WTC11 (cell line): ENCODE data around the gene KRTAP5-3. TPM values are rescaled to one million over a fixed set of nuclear protein-coding genes. Genes with fewer than 3 reads are reported as not detected.

ENCODE experiments used
- ATAC-seq: fragments of 200-7000 bp; cut with Tn5 transposase; 2 replicates; pipeline ENCODE4 v1.10.0; 2021; ENCODE audit warnings: mild to moderate bottlenecking, moderate library complexity
- CTCF ChIA-PET: fragments of 300-600 bp; sonication (Branson Sonifier 250); formaldehyde crosslinking; loops from one replicate; lab custom pipeline; 2021; ENCODE audit warnings: antibody characterized with exemption; lab: Charles Lee
- POLR2A ChIA-PET: fragments of 350-600 bp; sonication (Branson Sonifier 250); formaldehyde crosslinking; loops from one replicate; lab custom pipeline; 2021; ENCODE audit warnings: antibody characterized with exemption; lab: Charles Lee
- DNase-seq: peaks from one replicate; pipeline ENCODE4 v3.0.0; 2021; ENCODE audit warnings: low spot score
- H3K27ac Mint-ChIP-seq: 2 replicates; pipeline ENCODE4 v1.8.0; 2021; ENCODE audit warnings: mixed read lengths
- H3K27me3 Mint-ChIP-seq: 2 replicates; pipeline ENCODE4 v1.8.0; 2021; ENCODE audit warnings: low read depth, mild to moderate bottlenecking, moderate library complexity, mixed read lengths
- H3K36me3 Mint-ChIP-seq: 2 replicates; pipeline ENCODE4 v1.8.0; 2021; ENCODE audit warnings: mixed read lengths
- H3K4me1 Mint-ChIP-seq: 2 replicates; pipeline ENCODE4 v1.8.0; 2022; ENCODE audit warnings: mixed read lengths
- H3K4me3 Mint-ChIP-seq: 2 replicates; pipeline ENCODE4 v1.8.0; 2021; ENCODE audit warnings: mild to moderate bottlenecking, moderate library complexity, mixed read lengths
- H3K9me3 Mint-ChIP-seq: 2 replicates; pipeline ENCODE4 v1.8.0; 2021; ENCODE audit warnings: mixed read lengths
- CBFB ChIP-seq: sonication (generic); formaldehyde crosslinking; IDR thresholded peaks from 2 replicates; pipeline ENCODE4 v1.8.1; 2022; ENCODE audit warnings: mild to moderate bottlenecking, low read depth, missing genetic modification reagents
- HMGA2 ChIP-seq: fragments of 250-450 bp; sonication (Bioruptor Pico); IDR thresholded peaks from 2 replicates; pipeline ENCODE4 v1.4.0; 2021; ENCODE audit warnings: mild to moderate bottlenecking, moderate library complexity
- JAZF1 ChIP-seq: fragments of 250-450 bp; sonication (Bioruptor Pico); IDR thresholded peaks from 2 replicates; pipeline ENCODE4 v1.9.0; 2021; ENCODE audit warnings: moderate library complexity, mild to moderate bottlenecking, inconsistent platforms
- JUN ChIP-seq: sonication (generic); formaldehyde crosslinking; IDR thresholded peaks from 2 replicates; pipeline ENCODE4 v1.8.0; 2023; ENCODE audit warnings: mild to moderate bottlenecking, missing genetic modification reagents
- KAT7 ChIP-seq: sonication (generic); formaldehyde crosslinking; IDR thresholded peaks from 2 replicates; pipeline ENCODE4 v1.8.1; 2023; ENCODE audit warnings: missing genetic modification reagents, mild to moderate bottlenecking, borderline replicate concordance
- NFE2L1 ChIP-seq: sonication (generic); formaldehyde crosslinking; IDR thresholded peaks from 2 replicates; pipeline ENCODE4 v1.8.1; 2023; ENCODE audit warnings: missing genetic modification reagents
- NR2C2 ChIP-seq: sonication (generic); formaldehyde crosslinking; IDR thresholded peaks from 2 replicates; pipeline ENCODE4 v1.8.0; 2022; ENCODE audit warnings: mild to moderate bottlenecking, missing genetic modification reagents
- NR3C1 ChIP-seq: sonication (generic); formaldehyde crosslinking; conservative IDR thresholded peaks from 2 replicates; pipeline ENCODE4 v1.8.1; 2023; ENCODE audit warnings: low read depth, mild to moderate bottlenecking, missing genetic modification reagents
- PREB ChIP-seq: sonication (generic); formaldehyde crosslinking; IDR thresholded peaks from 2 replicates; pipeline ENCODE4 v1.8.1; 2022; ENCODE audit warnings: mild to moderate bottlenecking, missing genetic modification reagents, moderate library complexity, borderline replicate concordance
- SMAD3 ChIP-seq: sonication (generic); formaldehyde crosslinking; IDR thresholded peaks from 2 replicates; pipeline ENCODE4 v1.8.0; 2022; ENCODE audit warnings: missing genetic modification reagents, mild to moderate bottlenecking, borderline replicate concordance
- SMAD4 ChIP-seq: sonication (generic); formaldehyde crosslinking; IDR thresholded peaks from 2 replicates; pipeline ENCODE4 v1.8.0; 2022; ENCODE audit warnings: mild to moderate bottlenecking, missing genetic modification reagents
- ZNF138 ChIP-seq: sonication (generic); formaldehyde crosslinking; conservative IDR thresholded peaks from 2 replicates; pipeline ENCODE4 v1.8.1; 2022; ENCODE audit warnings: mild to moderate bottlenecking, moderate library complexity, missing genetic modification reagents
- ZNF232 ChIP-seq: sonication (generic); formaldehyde crosslinking; IDR thresholded peaks from 2 replicates; pipeline ENCODE4 v1.8.0; 2022; ENCODE audit warnings: mild to moderate bottlenecking, missing genetic modification reagents
- ZNF423 ChIP-seq: fragments of 250-450 bp; sonication (Bioruptor Pico); IDR thresholded peaks from 2 replicates; pipeline ENCODE4 v2.1.2; 2022; ENCODE audit warnings: mild to moderate bottlenecking, moderate library complexity
- ZNF512 ChIP-seq: sonication (generic); formaldehyde crosslinking; IDR thresholded peaks from 2 replicates; pipeline ENCODE4 v1.8.1; 2022; ENCODE audit warnings: missing genetic modification reagents, borderline replicate concordance
- total RNA-seq: library from RNA; stranded (reverse); gene quantifications from 3 replicates; pipeline ENCODE4 v1.2.3, GENCODE V29; 2021
- TF ChIP-seq, protein P1 (sequence below): fragments of 200-600 bp; IDR thresholded peaks from 2 replicates; pipeline ENCODE4 v1.8.0; 2022; ENCODE audit warnings: antibody characterized with exemption
- TF ChIP-seq, protein P2 (sequence below): fragments of 250-450 bp; sonication (Bioruptor Pico); IDR thresholded peaks from 2 replicates; pipeline ENCODE4 v1.9.0; 2021; ENCODE audit warnings: mild to moderate bottlenecking, borderline replicate concordance
- TF ChIP-seq, protein P3 (sequence below): sonication (generic); formaldehyde crosslinking; IDR thresholded peaks from 2 replicates; pipeline ENCODE4 v1.8.1; 2022; ENCODE audit warnings: low read depth, mild to moderate bottlenecking, moderate library complexity, missing genetic modification reagents, borderline replicate concordance

The KRTAP5-3 gene
- total RNA-seq, 1 experiment from 2014 or later = not detected

- H3K4me1 Mint-ChIP-seq = peaks cover 2% of the 10 kb centered on the region; the same call in 1 of the 2 replicates
- CTCF ChIA-PET = interaction anchor here (0.5 to 14.8 kb wide), 39 partner anchors 8 to 392 kb away, joined by 3 to 457 read pairs (median 5); partner anchors contain the start of genes CTSD, KRTAP5-2 and KRTAP5-5
- peaks cover 67% of the 10 kb centered on the region for H3K27me3 Mint-ChIP-seq
- no peak overlapping the region for H3K27ac Mint-ChIP-seq
- H3K36me3 Mint-ChIP-seq = peaks cover 3% of the 10 kb centered on the region; the same call in 1 of the 2 replicates
- DNase-seq (peak; percentile 66), ATAC-seq (peak; percentile 58)
- POLR2A ChIA-PET = interaction anchor here (1.0 to 2.8 kb wide), 3 partner anchors 15 to 53 kb away, joined by 3 to 24 read pairs (median 16); no protein-coding TSS in a partner anchor
- TF ChIP-seq, protein P1, sequence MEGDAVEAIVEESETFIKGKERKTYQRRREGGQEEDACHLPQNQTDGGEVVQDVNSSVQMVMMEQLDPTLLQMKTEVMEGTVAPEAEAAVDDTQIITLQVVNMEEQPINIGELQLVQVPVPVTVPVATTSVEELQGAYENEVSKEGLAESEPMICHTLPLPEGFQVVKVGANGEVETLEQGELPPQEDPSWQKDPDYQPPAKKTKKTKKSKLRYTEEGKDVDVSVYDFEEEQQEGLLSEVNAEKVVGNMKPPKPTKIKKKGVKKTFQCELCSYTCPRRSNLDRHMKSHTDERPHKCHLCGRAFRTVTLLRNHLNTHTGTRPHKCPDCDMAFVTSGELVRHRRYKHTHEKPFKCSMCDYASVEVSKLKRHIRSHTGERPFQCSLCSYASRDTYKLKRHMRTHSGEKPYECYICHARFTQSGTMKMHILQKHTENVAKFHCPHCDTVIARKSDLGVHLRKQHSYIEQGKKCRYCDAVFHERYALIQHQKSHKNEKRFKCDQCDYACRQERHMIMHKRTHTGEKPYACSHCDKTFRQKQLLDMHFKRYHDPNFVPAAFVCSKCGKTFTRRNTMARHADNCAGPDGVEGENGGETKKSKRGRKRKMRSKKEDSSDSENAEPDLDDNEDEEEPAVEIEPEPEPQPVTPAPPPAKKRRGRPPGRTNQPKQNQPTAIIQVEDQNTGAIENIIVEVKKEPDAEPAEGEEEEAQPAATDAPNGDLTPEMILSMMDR = peak; percentile 86
- 0 out of 2 replicates have a peak, but pooled peaks have one; percentile 36 for TF ChIP-seq KAT7 (CRISPR knock-in tag)
- TF ChIP-seq ZNF232 (CRISPR knock-in tag) = no peak
- TF ChIP-seq ZNF423 (CRISPR knock-in tag) = peak; percentile 93
- H3K4me3 Mint-ChIP-seq = peak overlapping the region; percentile 48
- peaks cover 13% of the 10 kb centered on the region for H3K9me3 Mint-ChIP-seq
Observed at GRCh38 chr11:1574238-1574932, 33.9 kb downstream of the KRTAP5-3 start.

DNA sequence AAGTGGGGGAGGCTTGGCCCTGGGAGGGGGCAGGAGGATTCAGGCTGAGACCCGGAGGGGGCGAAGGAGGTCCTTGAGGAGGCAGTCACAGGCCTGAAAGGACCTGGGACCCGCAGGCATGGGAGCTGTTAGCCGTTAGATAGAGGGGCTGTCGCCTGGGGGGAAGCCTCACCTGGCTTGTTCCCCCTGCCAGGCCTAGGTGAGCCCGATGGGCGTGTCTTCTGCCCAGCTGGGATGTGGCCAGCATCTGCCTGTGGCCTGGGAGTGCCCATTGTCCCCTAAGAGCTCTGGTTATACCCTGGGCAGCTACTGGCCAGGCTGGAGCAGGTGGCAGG lies 34.4 kb downstream of the KRTAP5-3 start:
- DNase-seq (no peak), ATAC-seq (peak; percentile 12)
- peaks cover 72% of the 10 kb centered on the region for H3K27me3 Mint-ChIP-seq
- H3K4me1 Mint-ChIP-seq = peaks cover 5% of the 10 kb centered on the region
- H3K4me3 Mint-ChIP-seq = peak overlapping the region; percentile 48
- ChIA-PET CTCF (interaction anchor here (0.9 to 14.8 kb wide), 25 partner anchors 9 to 308 kb away, joined by 3 to 457 read pairs (median 6); partner anchors contain the start of genes CTSD and KRTAP5-5), POLR2A (interaction anchor here (2.3 to 2.8 kb wide), 2 partner anchors 15 to 26 kb away, joined by 16 to 24 read pairs; no protein-coding TSS in a partner anchor)
- peaks cover 3% of the 10 kb centered on the region; the same call in 1 of the 2 replicates for H3K36me3 Mint-ChIP-seq
- peaks cover 9% of the 10 kb centered on the region for H3K9me3 Mint-ChIP-seq
- no peak overlapping the region for H3K27ac Mint-ChIP-seq
- TF ChIP-seq JUN = no peak
- no peak for TF ChIP-seq NFE2L1
- TF ChIP-seq SMAD4 = no peak
- no peak for TF ChIP-seq SMAD3 (CRISPR knock-in tag)
- TF ChIP-seq NR2C2 (CRISPR knock-in tag) = no peak
- TF ChIP-seq PREB (CRISPR knock-in tag) = no peak
- TF ChIP-seq NR3C1 (CRISPR knock-in tag) = no peak
- no peak for TF ChIP-seq HMGA2

GRCh38 chr11:1573077-1573902 lies 35.0 kb downstream of the KRTAP5-3 start:
- Mint-ChIP-seq H3K4me1 (peaks cover 10% of the 10 kb centered on the region), H3K4me3 (peak overlapping the region; percentile 48), H3K27me3 (peaks cover 71% of the 10 kb centered on the region), H3K9me3 (peaks cover 4% of the 10 kb centered on the region), H3K36me3 (peaks cover 3% of the 10 kb centered on the region; the same call in 1 of the 2 replicates), H3K27ac (no peak overlapping the region)
- DNase-seq (no peak), ATAC-seq (peak; percentile 2; the same call in 1 of the 2 replicates)
- ChIA-PET CTCF (interaction anchor here (0.9 to 14.8 kb wide), 18 partner anchors 9 to 309 kb away, joined by 3 to 457 read pairs (median 11); partner anchors contain the start of gene KRTAP5-5), POLR2A (interaction anchor here (2.3 to 2.8 kb wide), 2 partner anchors 14 to 26 kb away, joined by 16 to 24 read pairs; no protein-coding TSS in a partner anchor)
- TF ChIP-seq, protein P2, sequence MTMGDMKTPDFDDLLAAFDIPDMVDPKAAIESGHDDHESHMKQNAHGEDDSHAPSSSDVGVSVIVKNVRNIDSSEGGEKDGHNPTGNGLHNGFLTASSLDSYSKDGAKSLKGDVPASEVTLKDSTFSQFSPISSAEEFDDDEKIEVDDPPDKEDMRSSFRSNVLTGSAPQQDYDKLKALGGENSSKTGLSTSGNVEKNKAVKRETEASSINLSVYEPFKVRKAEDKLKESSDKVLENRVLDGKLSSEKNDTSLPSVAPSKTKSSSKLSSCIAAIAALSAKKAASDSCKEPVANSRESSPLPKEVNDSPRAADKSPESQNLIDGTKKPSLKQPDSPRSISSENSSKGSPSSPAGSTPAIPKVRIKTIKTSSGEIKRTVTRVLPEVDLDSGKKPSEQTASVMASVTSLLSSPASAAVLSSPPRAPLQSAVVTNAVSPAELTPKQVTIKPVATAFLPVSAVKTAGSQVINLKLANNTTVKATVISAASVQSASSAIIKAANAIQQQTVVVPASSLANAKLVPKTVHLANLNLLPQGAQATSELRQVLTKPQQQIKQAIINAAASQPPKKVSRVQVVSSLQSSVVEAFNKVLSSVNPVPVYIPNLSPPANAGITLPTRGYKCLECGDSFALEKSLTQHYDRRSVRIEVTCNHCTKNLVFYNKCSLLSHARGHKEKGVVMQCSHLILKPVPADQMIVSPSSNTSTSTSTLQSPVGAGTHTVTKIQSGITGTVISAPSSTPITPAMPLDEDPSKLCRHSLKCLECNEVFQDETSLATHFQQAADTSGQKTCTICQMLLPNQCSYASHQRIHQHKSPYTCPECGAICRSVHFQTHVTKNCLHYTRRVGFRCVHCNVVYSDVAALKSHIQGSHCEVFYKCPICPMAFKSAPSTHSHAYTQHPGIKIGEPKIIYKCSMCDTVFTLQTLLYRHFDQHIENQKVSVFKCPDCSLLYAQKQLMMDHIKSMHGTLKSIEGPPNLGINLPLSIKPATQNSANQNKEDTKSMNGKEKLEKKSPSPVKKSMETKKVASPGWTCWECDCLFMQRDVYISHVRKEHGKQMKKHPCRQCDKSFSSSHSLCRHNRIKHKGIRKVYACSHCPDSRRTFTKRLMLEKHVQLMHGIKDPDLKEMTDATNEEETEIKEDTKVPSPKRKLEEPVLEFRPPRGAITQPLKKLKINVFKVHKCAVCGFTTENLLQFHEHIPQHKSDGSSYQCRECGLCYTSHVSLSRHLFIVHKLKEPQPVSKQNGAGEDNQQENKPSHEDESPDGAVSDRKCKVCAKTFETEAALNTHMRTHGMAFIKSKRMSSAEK = no peak
- no peak for TF ChIP-seq ZNF512 (CRISPR knock-in tag)
- no peak for TF ChIP-seq ZNF138
- TF ChIP-seq CBFB (CRISPR knock-in tag) = no peak
- no peak for TF ChIP-seq JAZF1 (CRISPR knock-in tag)
- TF ChIP-seq, protein P3, sequence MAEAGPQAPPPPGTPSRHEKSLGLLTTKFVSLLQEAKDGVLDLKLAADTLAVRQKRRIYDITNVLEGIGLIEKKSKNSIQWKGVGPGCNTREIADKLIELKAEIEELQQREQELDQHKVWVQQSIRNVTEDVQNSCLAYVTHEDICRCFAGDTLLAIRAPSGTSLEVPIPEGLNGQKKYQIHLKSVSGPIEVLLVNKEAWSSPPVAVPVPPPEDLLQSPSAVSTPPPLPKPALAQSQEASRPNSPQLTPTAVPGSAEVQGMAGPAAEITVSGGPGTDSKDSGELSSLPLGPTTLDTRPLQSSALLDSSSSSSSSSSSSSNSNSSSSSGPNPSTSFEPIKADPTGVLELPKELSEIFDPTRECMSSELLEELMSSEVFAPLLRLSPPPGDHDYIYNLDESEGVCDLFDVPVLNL (CRISPR knock-in tag) = no peak
